SKM-1 treated with dmso at 0.1 percent for 144 hours (cell line): Measurements from ENCODE around the gene ABO.
"Not testable (repeated sequence)": the region's sequence is repeated elsewhere in the genome, so short reads cannot be mapped to it uniquely, and the experiment has no call there.

ENCODE experiments used
- DNase-seq: peaks from one replicate; lab custom pipeline; 2025; ENCODE audit not compliant: unreplicated experiment; lab: John Stamatoyannopoulos, UW

Gene ABO

DNA sequence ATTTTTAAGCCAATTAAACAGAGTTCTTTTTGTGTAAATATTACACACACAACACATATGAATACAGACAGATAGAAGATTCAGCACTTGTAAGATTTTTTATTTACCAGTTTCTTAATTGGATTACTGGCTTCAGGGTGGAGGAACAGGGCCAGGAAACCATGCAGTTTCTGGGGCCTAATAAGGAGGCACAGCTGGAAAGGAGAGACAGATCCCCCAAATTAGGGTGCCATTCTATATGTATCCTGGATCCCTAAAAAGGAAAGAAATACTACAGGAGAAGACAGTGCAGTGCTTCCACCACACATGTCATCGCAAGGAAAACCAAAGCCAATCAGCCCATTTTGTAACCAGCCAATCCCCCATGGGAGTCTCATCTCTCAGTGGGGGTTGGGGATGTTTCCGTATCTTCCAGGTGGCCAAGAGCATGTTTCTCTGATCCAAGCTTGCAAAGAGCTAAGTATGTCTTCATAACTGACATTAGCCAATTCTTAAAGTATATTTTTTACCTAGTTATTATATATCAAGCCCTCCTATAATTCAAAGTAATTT, 15.8 kb upstream of the ABO start:
- DNase-seq, result no peak

DNA sequence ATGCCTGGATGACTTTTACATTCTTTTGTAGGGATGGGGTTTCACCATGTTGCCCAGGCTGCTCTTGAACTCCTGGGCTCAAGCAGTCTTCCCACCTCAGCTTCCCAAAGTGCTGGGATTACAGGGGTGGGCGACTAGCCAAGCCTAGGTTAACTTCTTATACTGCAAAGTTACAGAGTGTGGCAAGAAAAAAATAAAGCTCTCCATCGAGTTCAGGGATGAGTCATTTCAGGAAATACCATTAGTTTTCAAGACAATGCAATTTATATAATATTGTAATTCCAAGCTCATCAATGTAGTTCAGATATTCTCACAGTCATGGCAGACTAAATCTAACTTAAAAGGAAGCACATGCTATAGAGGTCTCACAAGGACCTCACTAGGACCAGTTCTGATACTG, 11.5 kb upstream of the ABO start:
- no peak for DNase-seq

DNA sequence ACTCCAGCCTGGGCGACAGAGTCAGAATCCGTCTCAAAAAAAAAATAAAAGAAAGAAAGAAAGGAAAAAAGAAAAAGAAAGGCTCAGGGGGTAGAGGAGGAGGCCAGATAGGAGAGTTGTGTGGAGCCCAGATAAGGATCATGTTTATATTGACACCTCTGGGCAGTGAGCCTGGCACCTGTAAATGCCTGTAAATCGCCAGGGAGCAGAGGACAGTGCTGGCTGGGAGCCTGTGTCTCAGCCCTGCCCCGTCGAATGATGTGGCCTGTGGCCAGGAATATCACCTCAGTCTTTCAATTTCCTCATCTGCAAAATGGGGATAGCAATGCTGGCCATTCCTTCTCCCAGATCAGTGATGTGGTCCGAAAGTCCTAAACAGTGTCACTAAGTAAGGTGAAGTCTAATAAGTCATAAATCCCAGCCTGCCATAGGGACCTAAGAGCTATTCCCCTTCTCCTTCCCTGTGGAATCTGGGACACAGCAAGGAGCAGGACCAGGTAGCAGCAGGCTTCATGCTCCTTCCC, 10.3 kb upstream of the ABO start:
- no peak for DNase-seq

DNA sequence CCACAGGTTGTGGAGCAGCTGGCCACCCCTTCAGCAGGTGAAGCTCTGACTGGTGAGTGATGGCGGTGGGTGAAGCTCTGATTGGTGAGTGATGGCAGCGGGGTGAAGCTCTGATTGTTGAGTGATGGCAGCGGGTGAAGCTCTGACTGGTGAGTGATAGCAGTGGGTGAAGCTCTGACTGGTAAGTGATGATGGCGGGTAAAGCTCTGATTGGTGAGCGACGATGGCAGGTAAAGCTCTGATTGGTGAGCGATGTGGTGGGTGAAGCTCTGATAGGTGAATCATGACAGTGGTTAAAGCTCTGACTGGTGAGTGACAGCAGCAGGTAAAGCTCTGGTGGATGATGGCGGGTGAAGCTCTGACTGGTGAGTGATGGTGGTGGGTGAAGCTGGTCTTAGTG, 9.4 kb upstream of the ABO start:
- DNase-seq, result no peak

DNA sequence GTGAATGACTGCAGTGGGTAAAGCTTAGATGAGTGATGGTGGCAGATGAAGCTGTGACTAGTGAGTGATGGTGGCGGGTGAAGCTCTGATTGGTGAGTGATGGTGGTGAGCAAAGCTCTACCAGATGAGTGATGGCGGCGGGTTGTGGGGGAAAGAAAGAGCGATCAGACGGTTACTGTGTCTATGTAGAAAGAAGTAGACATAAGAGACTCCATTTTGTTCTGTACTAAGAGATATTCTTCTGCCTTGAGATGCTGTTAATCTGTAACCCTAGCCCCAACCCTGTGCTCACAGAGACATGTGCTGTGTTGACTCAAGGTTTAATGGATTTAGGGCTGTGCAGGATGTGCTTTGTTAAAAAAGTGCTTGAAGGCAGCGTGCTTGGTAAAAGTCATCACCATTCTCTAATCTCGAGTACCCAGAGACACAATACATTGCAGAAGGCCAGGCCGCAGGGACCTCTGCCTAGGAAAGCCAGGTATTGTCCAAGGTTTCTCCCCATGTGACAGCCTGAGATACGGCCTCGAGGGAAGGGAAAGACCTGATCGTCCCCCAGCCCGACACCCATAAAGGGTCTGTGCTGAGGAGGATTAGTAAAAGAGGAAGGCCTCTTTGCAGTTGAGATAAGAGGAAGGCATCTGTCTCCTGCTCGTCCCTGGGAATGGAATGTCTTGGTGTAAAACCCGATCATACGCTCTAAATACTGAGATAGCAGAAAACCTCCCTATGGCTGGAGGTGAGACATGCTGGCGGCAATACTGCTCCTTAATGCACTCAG, 8.4 kb upstream of the ABO start:
- not testable (repeated sequence) for DNase-seq

DNA sequence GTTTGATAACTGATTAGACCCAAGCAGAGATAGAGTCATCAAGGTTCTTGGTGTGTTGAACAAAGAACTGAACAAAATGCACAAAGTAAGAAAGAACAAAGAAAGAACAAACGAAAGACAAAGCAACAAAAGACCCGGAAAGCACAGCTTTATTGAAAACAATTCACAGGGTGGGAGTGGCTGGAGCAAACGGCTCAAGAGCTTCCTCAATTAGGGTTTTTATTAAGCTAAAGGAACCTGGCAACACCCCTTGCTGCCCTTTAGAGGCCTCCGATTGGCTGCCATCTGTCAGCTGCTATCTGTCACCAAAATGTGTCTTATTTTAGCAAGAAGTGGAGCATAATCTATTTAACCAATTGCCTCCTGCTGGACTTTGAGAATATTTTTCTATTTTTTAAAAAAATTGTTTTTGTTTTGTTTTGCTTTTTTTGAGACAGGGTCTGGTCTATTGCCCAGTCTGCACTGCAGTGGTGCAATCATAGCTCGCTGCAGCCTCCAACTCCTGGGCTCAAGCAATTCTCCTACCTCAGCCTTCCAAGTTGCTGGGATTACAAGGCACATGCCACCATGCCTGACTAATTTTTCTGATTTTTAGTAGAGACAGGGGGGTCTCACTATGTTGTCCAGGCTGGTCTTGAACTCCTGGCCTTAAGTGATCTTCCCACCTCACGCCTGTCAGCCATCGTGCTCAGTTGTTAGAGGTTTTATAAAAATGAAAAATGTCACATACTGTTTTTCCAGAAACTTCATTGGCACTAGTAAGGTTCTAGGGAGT, 7.7 kb upstream of the ABO start:
- no peak for DNase-seq

DNA sequence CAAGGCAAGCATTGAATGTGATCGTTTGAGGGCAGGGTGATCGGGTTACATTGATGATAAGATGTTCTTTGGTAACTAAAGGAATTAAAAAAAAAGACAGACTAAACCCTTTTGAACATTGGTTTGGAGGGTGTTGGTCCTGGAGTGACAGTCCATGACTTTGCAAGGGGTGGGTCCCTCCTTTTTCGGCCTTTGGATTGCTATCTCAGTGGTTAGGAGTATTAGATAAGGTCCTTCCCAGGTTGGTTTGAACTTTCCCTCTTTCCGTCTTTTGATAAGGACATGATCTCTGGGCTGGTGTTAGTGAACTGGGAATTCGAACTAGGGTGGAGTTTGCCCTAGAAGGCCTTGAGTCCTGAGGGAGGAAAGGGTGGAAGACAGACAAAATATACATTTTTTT, 5.4 kb upstream of the ABO start:
- DNase-seq, result no peak

DNA sequence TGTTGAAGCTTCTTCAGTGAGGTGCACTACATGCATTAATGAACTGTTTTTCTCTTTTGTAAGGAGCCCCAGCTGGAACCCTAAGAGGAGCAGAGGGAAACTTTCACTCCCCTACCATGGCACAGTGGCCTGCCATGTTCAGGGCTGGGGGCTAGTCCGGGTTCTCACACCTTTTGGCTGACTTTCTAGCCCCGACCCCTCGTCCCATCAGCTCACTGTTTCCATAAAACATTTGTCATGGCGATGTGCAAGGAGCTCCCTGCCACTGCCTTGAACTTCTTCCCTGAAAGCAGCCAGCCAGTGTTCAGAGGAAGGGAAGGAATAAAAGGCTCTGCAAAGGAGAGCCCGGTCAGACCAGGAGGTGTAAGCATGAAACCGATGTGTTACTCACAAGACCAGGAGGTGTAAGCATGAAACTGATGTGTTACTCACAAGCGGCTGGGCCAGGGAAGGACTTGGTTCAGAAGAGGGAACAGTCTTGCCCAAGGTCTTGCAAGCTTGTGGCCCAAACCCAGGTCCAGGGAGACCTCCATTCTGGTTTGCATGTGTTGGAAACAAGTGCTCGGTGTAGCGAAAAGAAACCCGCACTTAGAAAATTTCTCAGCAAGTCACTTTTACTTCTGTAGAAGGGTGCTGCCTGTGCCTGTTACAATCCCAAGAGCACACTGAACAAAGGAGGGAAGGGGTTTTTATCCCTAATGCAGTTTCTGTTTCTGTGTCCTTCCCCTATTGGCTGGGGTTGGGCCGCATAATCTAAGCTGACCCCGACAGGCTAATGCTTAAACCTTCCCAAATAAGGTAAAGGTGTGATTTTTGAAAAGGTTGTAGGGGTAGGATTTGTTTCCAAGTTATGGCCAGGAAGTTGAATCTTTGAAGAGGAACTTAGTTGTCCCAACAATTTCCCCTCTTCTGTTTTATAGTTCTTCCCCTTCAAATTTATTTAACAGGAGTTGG, 3.4 kb upstream of the ABO start:
- no peak for DNase-seq

DNA sequence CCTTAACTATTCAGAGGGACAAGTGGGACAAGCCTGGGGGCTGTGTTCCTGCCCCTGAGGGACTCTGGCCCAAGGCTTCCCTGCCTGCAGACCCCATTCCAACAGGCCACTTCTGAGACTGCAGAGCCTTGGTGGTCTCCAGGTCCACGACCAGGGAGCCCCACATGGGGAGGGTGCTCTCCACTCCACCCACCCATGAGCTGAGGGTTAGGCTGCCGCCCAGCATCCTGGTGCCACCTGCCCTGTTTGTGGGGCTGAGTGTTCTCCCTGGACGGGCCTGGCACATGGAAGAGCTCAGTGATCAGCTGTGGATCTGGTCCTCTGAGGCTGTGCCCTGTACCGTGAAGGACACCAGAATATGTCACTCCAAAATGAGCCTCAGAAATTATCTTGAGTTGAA, 2.5 kb upstream of the ABO start:
- no peak for DNase-seq

DNA sequence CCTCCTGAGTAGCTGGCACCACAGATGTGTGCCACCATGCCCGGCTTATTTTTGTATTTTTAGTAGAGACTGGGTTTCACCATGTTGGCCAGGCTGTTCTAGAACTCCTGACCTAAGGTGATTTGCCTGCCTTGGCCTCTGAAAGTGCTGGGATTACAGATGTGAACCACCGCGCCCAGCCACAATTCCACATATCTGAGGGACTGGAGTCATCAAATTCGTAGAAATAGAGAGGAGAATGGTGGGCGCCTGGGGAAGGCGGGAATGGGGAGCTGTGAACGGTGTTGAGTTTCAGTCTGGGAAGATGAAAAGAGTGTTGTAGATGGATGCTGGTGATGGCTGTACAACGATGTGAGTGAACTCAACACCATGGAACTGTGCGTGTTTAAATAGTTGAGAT, 1.9 kb upstream of the ABO start:
- DNase-seq, result no peak

DNA sequence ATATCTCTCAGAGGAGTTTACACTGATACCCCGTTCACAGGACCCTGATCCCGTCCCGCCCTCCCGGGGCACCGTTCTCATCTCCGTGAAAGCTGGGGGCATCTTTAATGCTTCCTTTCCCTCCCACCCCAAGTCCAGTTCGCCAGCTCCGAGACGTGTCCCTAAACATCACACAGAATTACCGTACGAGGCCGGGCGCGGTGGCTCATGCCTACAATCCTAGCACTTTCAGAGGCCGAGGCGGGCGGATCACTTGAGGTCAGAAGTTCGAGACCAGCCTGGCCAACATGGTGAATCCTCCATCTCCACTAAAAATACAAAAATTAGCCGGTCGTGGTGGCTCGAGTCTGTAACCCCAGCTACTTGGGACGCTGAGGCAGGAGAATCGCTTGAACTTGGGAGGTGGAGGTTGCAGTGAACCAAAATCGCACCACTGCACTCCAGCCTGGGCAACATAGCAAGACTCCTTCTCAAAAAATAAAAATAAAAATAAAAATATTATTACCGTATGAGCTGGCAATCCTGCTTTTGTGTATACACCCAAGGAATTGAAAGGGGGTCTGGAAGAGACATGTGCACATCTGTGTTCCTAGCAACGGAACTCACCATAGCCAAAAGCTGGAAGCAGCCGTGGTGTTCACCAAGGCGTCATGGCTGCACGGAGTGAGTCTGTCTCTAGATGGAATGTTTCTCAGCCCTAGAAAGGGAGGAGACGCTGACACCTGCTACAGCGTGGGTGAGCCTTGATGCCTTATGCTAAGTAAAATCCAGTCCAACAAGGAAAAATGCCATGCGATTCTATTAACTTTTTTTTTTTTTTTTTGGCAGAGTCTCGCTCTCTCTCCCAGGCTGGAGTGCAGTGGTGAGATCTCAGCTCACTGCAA, 1.2 kb upstream of the ABO start:
- DNase-seq, result no peak

DNA sequence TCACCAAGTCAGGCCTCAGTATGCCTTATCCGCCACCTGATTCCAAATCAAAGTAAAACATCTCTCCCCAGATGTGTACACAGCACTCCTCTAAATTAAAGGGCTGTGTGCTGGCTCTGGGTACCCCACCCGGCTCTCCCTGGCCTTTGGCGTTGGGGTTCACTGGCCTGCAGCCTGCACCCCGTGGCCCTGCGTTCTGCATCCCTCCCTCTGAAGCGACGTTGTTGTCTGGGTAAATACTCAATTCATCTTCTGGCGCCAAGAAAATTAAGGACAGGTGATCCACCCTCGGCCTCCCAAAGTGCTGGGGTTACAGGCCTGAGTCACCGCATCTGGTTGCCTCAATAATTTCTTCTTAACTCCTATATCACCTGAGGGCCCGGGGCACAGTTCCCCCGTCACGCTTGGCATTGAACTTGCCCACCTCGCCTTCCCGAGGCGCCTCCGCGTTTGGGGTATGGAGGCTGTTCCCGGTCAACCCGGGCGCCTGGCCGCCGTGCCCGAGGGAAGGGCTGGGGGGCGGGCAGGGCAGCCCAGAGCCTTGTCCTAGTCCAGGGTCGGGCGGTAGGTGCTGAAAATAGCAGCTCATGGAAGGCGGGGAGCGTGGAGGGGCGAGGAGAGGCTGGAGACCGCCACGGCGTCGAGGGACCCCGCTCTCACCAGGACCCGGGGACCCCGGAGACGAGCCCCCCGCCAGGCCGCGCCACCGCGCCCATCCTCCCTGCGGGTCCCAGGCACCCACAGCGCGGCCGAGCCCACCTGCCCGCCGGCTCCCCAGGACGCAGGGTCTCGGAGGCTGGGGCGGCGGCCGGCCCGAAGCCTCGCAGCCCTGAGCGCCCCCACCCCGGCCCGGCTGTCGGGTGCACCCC, 531 bp downstream of the ABO start:
- DNase-seq, result no peak

DNA sequence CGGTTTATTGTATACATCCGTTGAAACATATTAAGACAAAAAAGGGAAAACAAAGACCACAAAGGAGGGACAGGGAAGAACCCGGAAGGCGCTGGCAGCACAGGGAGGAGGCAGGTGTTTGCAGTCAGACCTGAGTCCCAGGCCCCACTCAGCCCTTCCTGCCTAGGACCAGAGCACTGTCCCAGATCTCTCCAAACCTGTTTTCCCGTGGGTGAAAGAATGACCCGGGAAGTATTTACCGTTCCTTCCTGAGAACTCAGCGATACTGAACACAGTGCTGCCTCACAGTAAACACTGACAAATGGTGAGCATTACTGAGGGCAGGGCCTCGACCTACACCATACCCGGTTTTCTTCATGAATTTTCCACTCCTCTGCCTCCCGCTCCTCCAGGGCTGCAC, 1.2 kb downstream of the ABO start:
- no peak for DNase-seq

DNA sequence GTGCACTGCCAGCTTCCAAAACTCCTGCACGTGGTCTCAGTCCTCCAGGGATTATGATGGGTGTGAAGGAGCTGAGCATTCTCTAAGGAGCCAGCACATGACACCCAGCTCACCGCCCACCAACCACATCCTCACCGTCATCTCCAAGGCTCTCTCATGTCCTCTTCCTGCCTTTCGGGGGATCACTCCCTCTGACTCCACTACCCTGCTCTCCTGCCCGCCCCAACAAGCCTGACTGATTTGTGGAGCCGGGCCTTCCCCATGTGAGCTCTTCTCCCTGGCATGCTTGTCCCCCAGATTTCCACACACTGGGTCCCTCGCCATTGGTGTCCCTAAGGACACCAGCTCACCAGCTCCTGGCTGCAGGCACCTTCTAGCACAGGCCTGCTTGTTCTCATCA, 1.9 kb downstream of the ABO start:
- DNase-seq, result no peak

DNA sequence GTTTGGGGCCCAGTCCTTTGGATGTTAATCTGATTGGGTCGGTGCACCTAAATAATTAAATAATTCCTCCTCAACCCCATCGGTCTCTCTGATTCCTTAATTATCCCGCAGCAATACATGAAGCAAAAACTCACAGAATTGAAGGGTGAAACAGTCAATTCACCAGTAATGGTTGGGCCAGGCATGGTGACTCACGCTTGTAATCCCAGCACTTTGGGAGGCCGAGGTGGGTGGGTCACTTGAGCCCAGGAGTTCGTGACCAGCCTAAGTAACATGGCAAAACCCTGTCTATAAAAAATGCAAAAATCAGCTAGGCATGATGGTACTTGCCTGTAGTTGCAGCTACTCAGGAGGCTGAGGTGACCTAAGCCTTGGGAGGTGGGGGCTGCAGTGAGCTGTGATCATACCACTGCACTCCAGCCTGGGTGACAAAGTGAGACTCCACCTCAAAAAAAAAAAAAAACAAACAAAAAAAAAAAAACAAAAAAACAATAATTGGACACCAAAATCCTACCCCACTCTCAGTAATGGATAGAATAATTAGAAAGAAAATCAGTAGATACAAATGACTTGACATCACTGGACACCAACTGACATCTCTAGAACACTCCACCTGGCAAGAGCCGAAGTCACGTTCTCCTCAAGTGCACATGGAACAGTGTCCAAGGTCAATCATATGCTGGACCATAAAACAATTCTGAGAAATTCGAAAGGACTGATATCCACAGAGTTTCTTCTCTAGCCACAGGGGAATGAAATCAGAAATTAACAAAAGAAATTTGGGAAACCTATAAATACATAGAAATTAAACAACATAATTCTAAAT, 5.3 kb downstream of the ABO start:
- DNase-seq, result no peak

DNA sequence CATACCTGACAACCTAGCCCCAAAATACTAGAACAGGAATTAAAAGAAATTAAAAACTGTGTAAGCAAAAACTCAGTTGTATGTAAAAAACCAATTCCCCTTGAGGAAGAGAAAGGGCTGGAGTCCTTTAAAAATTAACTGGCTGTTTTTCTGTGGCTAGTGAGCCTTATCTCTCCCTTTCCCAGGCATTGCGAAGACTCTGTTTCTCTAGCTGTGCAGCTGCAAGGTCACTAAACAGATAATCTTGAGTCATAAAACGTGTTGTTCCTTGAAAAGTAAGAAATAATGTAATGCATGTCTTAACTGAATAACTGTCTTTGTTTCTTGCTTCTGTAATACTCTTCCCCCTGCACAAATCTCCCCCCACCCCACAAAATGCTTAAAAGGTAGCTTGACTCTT, 5.9 kb downstream of the ABO start:
- not testable (repeated sequence) for DNase-seq

DNA sequence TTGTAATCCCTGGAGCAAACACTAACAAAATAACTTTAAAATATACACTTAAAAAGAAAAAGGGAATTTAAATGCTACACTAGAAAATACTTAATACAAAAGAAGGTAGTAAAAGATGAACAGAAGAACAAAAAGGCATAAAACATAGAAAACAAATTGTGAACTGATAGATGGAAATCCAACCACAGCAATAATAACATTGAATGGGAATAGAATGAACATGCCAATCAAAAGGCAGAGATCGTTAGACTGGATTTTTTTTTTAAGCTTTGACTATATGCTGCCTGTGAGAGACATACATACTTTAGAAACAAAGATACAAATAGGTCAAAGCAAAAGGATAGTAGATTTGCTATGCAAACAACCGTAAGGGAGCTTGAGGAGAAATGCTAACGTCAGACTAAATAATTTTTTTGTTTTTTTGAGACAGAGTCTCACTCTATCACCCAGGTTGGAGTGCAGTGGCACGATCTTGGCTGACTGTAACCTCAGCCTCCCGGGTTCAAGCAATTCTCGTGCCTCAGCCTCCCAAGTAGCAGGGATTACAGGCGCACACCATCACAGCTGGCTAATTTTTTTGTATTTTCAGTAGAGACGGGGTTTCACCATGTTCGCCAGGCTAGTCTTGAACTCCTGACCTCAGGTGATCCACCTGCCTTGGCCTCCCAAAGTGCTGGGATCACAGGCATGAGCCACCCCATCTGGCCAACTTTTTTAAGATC, 6.5 kb downstream of the ABO start:
- DNase-seq, result no peak
